ENCODE measurements around the gene COMMD7.

- TF ChIP-seq POLR2A (IDR thresholded peaks at IDR 0.05) (no peak), CTCF (IDR thresholded peaks at IDR 0.05) (no peak)
These were observed 56.1 kb downstream of the COMMD7 start for GRCh38 chr20:32687180-32687532.

All from uterus (tissue), 2 donors.